Stimulated activated effector memory CD8-positive, alpha-beta T cell treated with anti-CD3 and anti-CD28 coated beads, Interleukin-12 subunit alpha, Interleukin-12 subunit beta, amount 100 ng/mL, for 72 hours (primary cell): ENCODE data around the gene FCHSD1.
A peak's percentile ranks its signal among the peaks of the same experiment; 100 is the strongest.

ENCODE experiments used
- ATAC-seq: fragments of 150-1000 bp; cut with Tn5 transposase; 2 replicates; pipeline ENCODE4 v1.10.0; 2021
- DNase-seq, 2 donors: peaks; one replicate each; pipeline ENCODE4 v3.0.0; 2021 to 2022; ENCODE audit warnings: low spot score in 2 of 2
- H3K27ac Mint-ChIP-seq: one replicate; pipeline ENCODE4 v1.8.0; 2022; ENCODE audit warnings: mild to moderate bottlenecking, mixed read lengths
- H3K36me3 Mint-ChIP-seq: one replicate; pipeline ENCODE4 v1.8.0; 2022; ENCODE audit warnings: mild to moderate bottlenecking, mixed read lengths
- H3K4me1 Mint-ChIP-seq: one replicate; pipeline ENCODE4 v1.8.0; 2022; ENCODE audit warnings: mixed read lengths
- H3K4me3 Mint-ChIP-seq: one replicate; pipeline ENCODE4 v1.8.0; 2022; ENCODE audit warnings: mild to moderate bottlenecking, mixed read lengths
- H3K9me3 Mint-ChIP-seq: one replicate; pipeline ENCODE4 v1.8.0; 2022; ENCODE audit warnings: mixed read lengths

FCHSD1 gene

GRCh38 chr5:141597814-141598213 lies 53.4 kb downstream of the FCHSD1 start:
- Mint-ChIP-seq H3K9me3 (no peaks in the 10 kb centered on the region), H3K4me1 (peaks cover 62% of the 10 kb centered on the region), H3K36me3 (peaks cover 36% of the 10 kb centered on the region), H3K4me3 (no peak overlapping the region), H3K27ac (peak overlapping the region; percentile 50)
- ATAC-seq (no peak), DNase-seq (no peak)

GRCh38 chr5:141597394-141597793 lies 53.8 kb downstream of the FCHSD1 start:
- Mint-ChIP-seq H3K4me1 (peaks cover 62% of the 10 kb centered on the region), H3K27ac (peak overlapping the region; percentile 50), H3K4me3 (no peak overlapping the region), H3K9me3 (no peaks in the 10 kb centered on the region), H3K36me3 (peaks cover 41% of the 10 kb centered on the region)
- ATAC-seq = no peak
- DNase-seq = no peak

GRCh38 chr5:141596867-141597266 lies 54.4 kb downstream of the FCHSD1 start:
- Mint-ChIP-seq H3K4me3 (no peak overlapping the region), H3K27ac (peak overlapping the region; percentile 10), H3K36me3 (peaks cover 46% of the 10 kb centered on the region), H3K9me3 (no peaks in the 10 kb centered on the region), H3K4me1 (peaks cover 62% of the 10 kb centered on the region)
- no peak for ATAC-seq
- DNase-seq = no peak

GRCh38 chr5:141590127-141590526 lies 61.1 kb downstream of the FCHSD1 start:
- no peak for DNase-seq
- Mint-ChIP-seq H3K4me1 (peaks cover 44% of the 10 kb centered on the region), H3K36me3 (peaks cover 96% of the 10 kb centered on the region), H3K27ac (peak overlapping the region; percentile 4), H3K4me3 (no peak overlapping the region), H3K9me3 (no peaks in the 10 kb centered on the region)
- ATAC-seq = no peak
